ENCODE data around the gene RTTN.

Gene RTTN

DNA sequence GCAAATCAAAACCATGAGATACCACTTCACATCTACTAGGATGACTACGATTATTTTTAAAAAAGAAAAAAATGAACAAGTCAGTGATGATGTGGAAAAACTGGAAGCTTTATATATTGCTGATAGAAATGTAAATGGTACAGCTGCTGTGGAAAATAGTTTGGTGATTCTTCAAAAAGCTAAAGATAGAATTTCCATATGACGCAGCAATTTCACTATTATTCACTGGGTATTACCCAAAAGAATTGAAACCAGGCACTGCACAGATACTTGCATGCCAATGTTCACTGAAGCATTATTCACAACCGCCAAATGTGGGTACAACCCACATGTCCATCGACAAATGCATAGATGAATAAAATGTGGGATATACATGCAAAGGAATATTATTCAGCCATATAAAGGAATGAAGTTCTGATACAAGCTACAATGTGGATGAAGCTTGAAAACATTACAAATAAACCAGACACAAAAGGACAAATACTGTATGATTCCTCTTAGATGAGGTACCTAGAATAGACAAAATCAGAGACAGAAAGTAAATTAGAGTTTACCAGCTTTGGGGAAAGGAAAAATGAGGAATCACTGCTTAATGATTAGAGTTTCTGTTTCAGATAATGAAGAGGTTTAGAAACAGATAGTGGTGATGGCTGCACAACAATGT, 11.1 kb downstream of the RTTN start:
- no peak for DNase-seq (ENCODE audit: low read depth)
- TF ChIP-seq, protein P1, sequence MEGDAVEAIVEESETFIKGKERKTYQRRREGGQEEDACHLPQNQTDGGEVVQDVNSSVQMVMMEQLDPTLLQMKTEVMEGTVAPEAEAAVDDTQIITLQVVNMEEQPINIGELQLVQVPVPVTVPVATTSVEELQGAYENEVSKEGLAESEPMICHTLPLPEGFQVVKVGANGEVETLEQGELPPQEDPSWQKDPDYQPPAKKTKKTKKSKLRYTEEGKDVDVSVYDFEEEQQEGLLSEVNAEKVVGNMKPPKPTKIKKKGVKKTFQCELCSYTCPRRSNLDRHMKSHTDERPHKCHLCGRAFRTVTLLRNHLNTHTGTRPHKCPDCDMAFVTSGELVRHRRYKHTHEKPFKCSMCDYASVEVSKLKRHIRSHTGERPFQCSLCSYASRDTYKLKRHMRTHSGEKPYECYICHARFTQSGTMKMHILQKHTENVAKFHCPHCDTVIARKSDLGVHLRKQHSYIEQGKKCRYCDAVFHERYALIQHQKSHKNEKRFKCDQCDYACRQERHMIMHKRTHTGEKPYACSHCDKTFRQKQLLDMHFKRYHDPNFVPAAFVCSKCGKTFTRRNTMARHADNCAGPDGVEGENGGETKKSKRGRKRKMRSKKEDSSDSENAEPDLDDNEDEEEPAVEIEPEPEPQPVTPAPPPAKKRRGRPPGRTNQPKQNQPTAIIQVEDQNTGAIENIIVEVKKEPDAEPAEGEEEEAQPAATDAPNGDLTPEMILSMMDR (IDR thresholded peaks at IDR 0.05; ENCODE audit: low read length, missing control alignments) = no peak
- H3K4me3 ChIP-seq (replicated peaks; ENCODE audit: low read depth, low read length) = no peak overlapping the region

DNA sequence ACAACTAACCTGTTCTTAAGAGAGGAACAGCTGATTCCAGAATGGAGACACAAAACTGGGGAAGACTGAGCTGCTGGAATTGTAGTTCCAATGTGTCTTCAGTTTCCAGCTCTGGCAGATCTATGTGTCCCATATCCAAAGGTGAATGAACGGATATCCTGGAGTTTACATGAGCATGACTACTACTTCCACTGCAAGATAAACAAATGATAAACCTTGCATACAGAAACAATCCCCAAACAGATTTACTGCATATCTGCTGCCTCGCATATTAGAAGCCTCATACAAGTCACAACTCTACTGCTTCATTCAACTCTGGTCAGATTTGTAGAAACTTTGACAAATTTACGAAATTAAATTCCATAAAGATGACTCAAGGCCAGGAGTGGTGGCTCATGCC, 15.0 kb downstream of the RTTN start:
- no peak overlapping the region for H3K4me3 ChIP-seq (replicated peaks; ENCODE audit: low read depth, low read length)
- TF ChIP-seq, protein P1 (IDR thresholded peaks at IDR 0.05; ENCODE audit: low read length, missing control alignments) = no peak
- no peak for DNase-seq (ENCODE audit: low read depth)

DNA sequence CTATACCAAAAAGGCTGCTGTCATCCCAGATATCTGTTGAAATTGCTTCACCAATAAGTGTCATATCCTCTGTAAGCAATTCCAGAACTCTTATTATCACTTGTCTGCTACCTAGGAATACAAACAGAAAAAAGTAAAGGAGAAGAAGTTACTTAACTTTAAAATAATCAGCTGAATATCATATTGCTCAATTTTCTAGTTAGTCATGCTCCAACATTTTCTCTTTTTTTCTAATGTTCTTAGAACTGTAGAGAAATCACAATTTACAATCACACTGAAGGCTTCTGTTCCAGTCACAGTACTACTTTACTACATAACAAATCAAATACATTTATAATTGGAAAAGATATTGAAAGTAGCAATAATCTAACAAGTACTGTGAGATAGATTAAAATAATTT, 17.4 kb downstream of the RTTN start:
- peak; percentile 54 for DNase-seq (ENCODE audit: low read depth)
- H3K4me3 ChIP-seq (replicated peaks; ENCODE audit: low read depth, low read length) = no peak overlapping the region
- TF ChIP-seq, protein P1 (IDR thresholded peaks at IDR 0.05; ENCODE audit: low read length, missing control alignments) = no peak

DNA sequence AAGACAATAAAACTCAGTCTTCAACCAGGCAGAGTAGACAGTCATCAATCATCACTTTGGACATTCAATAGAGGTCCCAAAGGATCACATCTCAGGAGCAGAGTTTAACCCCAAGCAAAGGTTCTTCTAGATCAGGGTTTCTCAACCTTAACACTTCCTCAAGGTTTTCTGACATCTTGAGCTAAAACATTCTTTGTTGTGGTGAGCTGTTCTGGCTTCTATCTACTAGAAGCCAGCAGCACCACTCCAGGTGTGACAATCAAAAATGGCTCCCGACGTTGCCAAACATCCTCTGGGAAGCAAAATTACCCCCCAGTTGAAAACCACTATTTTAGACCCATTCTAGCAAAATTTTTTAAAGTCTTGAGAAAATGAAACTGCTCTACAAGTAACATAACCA, 22.0 kb downstream of the RTTN start:
- no peak for DNase-seq (ENCODE audit: low read depth)
- TF ChIP-seq, protein P1 (IDR thresholded peaks at IDR 0.05; ENCODE audit: low read length, missing control alignments) = no peak
- H3K4me3 ChIP-seq (replicated peaks; ENCODE audit: low read depth, low read length) = no peak overlapping the region

DNA sequence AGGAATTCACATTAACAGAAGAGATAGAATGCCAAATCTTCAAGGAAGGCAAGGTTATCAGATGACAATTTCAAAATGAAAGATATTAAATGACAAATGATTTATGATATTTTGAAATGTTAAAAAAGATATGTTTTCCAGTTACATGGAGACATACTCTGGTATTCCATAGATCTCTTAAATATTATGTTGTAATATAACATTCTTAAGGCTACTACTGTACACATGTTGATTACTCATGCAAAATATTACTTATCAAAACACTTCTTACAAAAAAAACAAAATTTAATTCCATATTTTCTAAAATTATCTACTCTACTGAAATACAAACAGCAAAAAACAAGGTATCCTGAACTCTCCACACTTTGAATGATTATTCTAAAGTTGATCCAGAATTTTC, 22.9 kb downstream of the RTTN start:
- DNase-seq (ENCODE audit: low read depth) = no peak
- TF ChIP-seq, protein P1 (IDR thresholded peaks at IDR 0.05; ENCODE audit: low read length, missing control alignments) = no peak
- no peak overlapping the region for H3K4me3 ChIP-seq (replicated peaks; ENCODE audit: low read depth, low read length)

DNA sequence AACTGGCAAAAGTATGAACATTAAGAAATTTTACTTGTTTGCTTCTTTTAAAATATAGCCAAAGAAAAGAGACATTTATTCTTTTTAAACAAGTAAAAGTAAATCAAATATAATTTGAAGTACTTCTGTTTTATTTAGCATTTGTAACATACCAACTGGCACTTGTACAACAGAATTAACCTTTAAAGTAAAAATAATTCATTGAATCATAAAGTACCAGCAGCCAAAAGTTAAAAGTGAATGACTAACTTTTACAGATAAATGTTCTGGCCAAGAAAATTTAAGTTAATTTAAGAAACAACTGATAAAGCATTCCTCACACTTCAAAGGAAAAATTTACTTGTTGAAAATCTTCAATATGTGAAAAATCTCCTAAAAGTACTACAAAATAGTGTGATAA, 23.8 kb downstream of the RTTN start:
- no peak for DNase-seq (ENCODE audit: low read depth)
- TF ChIP-seq, protein P1 (IDR thresholded peaks at IDR 0.05; ENCODE audit: low read length, missing control alignments) = no peak
- H3K4me3 ChIP-seq (replicated peaks; ENCODE audit: low read depth, low read length) = no peak overlapping the region

DNA sequence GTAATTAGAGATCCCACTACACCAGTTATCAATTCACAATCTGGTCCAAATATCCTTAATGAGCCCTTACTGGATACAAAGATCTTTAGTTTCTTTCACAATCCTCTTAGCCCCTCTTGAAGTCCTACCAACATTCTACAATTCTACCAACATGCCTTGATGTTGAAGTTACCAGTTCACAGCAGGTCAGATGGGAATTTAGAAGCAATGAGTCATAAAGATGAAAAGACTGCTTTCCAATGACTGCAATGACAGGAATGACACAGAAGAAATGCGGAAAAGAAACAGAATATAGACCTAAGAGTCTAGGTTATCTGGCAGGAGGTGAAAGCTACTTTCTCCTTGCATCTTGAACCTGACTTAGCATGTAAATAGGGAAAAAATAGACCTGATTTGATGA, 24.5 kb downstream of the RTTN start:
- DNase-seq (ENCODE audit: low read depth) = peak; percentile 62
- TF ChIP-seq, protein P1 (IDR thresholded peaks at IDR 0.05; ENCODE audit: low read length, missing control alignments) = no peak
- no peak overlapping the region for H3K4me3 ChIP-seq (replicated peaks; ENCODE audit: low read depth, low read length)

Data from fibroblast of pulmonary artery (primary cell).